Bronchial epithelial cell (primary cell): ENCODE data around the gene JCAD. TPM values are rescaled to one million over a fixed set of nuclear protein-coding genes. Genes with fewer than 3 reads are reported as not detected.
A peak's percentile ranks its signal among the peaks of the same experiment; 100 is the strongest.
"Not testable (repeated sequence)": the region's sequence is repeated elsewhere in the genome, so short reads cannot be mapped to it uniquely, and the experiment has no call there.

Experiments
- DNase-seq: peaks from one replicate; pipeline ENCODE4 v3.0.0-alpha.2; 2010; ENCODE audit warnings: low read depth
- FAIRE-seq: peaks from 2 replicates; lab custom pipeline; 2011; peaks lifted over from hg19 to GRCh38; lab: Jason Lieb, UNC
- H3K27me3 ChIP-seq: 2 replicates; pipeline ENCODE4 v1.5.1; 2011; ENCODE audit warnings: low read length; ENCODE audit not compliant: control insufficient read depth, insufficient read depth
- H3K36me3 ChIP-seq: 2 replicates; pipeline ENCODE4 v1.5.1; 2011; ENCODE audit warnings: low read length; ENCODE audit not compliant: control insufficient read depth, insufficient read depth
- H3K4me3 ChIP-seq: 2 replicates; pipeline ENCODE4 v1.5.1; 2011; ENCODE audit warnings: mild to moderate bottlenecking, low read depth, low read length, control low read depth
- total RNA-seq: library from RNA; depleted of rRNA; stranded (reverse); fragments of >200 nt; gene quantifications from 2 replicates; pipeline ENCODE4 v1.2.1, GENCODE V29; 2014
- TF ChIP-seq, protein P1 (sequence below): IDR thresholded peaks from 2 replicates; pipeline ENCODE4 v1.5.1; 2011; ENCODE audit warnings: mild to moderate bottlenecking, moderate library complexity, low read length, control low read depth, inconsistent platforms; ENCODE audit not compliant: insufficient read depth, severe bottlenecking

JCAD gene
- total RNA-seq, 1 donor from 2014 or later: under 0.01 TPM

GRCh38 chr10:30006410-30006809 is 53.0 kb downstream of the JCAD start:
- Histone ChIP-seq H3K27me3 (peaks cover 3% of the 10 kb centered on the region), H3K36me3 (no peaks in the 10 kb centered on the region), H3K4me3 (no peak overlapping the region)
- TF ChIP-seq, protein P1, sequence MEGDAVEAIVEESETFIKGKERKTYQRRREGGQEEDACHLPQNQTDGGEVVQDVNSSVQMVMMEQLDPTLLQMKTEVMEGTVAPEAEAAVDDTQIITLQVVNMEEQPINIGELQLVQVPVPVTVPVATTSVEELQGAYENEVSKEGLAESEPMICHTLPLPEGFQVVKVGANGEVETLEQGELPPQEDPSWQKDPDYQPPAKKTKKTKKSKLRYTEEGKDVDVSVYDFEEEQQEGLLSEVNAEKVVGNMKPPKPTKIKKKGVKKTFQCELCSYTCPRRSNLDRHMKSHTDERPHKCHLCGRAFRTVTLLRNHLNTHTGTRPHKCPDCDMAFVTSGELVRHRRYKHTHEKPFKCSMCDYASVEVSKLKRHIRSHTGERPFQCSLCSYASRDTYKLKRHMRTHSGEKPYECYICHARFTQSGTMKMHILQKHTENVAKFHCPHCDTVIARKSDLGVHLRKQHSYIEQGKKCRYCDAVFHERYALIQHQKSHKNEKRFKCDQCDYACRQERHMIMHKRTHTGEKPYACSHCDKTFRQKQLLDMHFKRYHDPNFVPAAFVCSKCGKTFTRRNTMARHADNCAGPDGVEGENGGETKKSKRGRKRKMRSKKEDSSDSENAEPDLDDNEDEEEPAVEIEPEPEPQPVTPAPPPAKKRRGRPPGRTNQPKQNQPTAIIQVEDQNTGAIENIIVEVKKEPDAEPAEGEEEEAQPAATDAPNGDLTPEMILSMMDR: no peak
- no peak for FAIRE-seq
- DNase-seq: no peak

DNA sequence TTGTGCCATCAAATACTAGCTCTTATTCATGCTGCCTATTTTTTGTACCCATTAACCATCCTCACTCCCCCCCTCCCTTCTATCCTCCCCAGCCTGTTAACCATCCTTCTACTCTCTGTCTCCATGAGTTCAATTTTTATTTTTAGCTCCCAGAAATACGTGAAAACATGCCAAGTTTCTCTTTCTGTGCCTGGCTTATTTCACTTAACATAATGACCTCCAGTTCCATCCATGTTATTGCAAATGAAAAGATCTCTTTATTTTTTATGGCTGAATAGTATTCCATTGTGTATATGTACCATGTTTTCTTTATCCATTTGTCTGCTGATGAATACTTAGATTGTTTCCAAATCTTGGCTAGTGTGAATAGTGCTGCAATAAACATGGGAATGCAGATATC is 54.3 kb downstream of the JCAD start:
- FAIRE-seq: not testable (repeated sequence)

DNA sequence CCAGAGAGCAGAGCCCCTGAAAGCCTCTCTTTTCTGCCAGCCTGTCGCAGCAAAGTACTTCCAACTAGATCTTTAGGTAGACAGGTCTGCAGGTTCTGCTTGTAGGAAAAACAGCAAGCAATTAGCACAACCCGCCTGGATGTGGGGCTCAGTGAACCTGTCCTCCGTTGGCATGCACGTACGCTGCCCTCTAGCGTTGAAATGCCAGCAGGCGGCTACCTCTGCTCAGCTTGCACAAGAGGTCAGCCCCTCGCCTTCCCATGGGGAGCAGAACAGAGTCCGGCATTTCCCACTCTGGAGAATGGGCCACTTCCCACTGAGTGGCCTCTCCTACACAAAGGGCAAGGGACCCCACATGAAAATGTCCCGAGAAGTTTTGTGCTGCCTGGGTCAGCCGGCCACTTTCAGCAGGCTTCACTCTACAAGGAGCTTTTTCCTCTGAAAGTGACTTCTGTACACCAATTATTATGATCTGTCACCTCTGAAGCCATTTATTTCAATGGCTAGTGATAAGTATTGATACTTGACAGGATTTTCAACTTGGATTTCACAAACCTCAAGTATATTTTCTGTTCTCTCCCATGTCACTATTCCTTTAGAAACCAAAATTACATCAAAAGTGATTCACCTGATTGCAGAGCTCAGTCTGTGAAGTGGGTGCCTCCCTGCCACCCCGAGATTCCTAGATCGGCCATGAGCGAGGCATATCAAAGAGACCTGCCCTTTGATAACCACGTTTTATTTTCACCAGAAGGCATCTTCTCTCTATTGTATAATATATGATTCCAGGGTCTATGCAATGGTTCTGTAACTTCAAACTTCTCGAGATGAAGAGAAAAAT is 56.7 kb downstream of the JCAD start:
- no peaks in the 10 kb centered on the region for H3K36me3 ChIP-seq
- H3K4me3 ChIP-seq: no peak overlapping the region
- DNase-seq: peak; percentile 69
- peaks cover 3% of the 10 kb centered on the region for H3K27me3 ChIP-seq
- TF ChIP-seq, protein P1: peak; percentile 99
- no peak for FAIRE-seq

More for the DNA sequence above, 54.3 kb downstream of the JCAD start:
- not testable (repeated sequence) for DNase-seq, H3K36me3 ChIP-seq, H3K4me3 ChIP-seq, H3K27me3 ChIP-seq

- Histone ChIP-seq H3K4me3 (no peak overlapping the region), H3K27me3 (no peaks in the 10 kb centered on the region), H3K36me3 (no peaks in the 10 kb centered on the region)
- peak; percentile 16 for DNase-seq
- TF ChIP-seq, protein P1: no peak
- no peak for FAIRE-seq
Measured at GRCh38 chr10:30000802-30001571, 58.4 kb downstream of the JCAD start.

DNA sequence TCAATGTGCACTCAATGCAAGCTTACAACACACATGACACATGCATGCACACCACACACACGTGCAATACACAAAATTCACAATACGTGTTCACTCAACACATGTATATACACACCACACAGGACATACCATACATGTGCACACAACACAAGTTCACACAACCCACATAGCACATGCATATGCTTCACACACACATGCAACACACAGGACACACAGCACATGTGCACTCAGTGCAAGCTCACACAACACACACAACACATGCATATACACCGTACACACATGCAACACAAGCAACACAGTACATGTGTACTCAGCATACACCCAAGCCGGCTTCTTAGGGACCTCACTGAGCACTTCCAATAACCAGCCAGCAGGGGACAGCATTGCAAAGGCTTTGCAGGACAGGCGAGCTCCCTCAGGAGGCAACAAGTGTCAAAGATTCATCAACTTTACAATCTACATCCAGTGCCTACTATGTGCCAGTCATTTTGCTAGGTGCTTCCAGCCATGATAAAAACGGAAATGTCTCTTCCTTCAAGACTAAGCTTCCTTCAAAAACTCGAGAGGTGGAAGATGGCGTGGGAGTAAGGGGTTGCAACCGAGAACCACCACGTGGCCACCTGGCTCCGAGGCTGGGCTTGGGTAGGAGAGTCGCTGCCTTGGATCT is 61.1 kb downstream of the JCAD start:
- DNase-seq (peak; percentile 79), FAIRE-seq (peak; percentile 99)
- TF ChIP-seq, protein P1: peak; percentile 100
- Histone ChIP-seq H3K4me3 (no peak overlapping the region), H3K27me3 (no peaks in the 10 kb centered on the region), H3K36me3 (no peaks in the 10 kb centered on the region)

- Histone ChIP-seq H3K27me3 (no peaks in the 10 kb centered on the region), H3K36me3 (no peaks in the 10 kb centered on the region), H3K4me3 (no peak overlapping the region)
- FAIRE-seq (no peak), DNase-seq (no peak)
- TF ChIP-seq, protein P1: no peak
Measured at GRCh38 chr10:29994811-29995210, 64.6 kb downstream of the JCAD start.
